ENCODE results near the gene NXF3. TPM values are rescaled to one million over a fixed set of nuclear protein-coding genes. Genes with fewer than 3 reads are reported as not detected.

The NXF3 gene
- polyA plus RNA-seq, 1 experiment = not detected

- Histone ChIP-seq H3K27me3 (ENCODE audit: control insufficient read depth, insufficient read depth, low read length) (no peaks in the 10 kb centered on the region), H3K27ac (ENCODE audit: low read depth, low read length) (no peak within 1 kb of the TSS), H3K4me3 (ENCODE audit: low read depth, low read length) (no peak within 1 kb of the TSS), H3K9me3 (ENCODE audit: control insufficient read depth, insufficient read depth, low read length) (no peaks in the 10 kb centered on the region)
- no peak for TF ChIP-seq CTCF (IDR thresholded peaks at IDR 0.05; ENCODE audit: low read depth, low read length)
- POLR2A ChIA-PET = no interaction called here
- CTCF ChIA-PET = no interaction called here
- no peak for DNase-seq (ENCODE audit: low read depth, low spot score)
These were observed 29.0 kb downstream of the NXF3 start, which contains the start of gene BEX1 for GRCh38 chrX:103063918-103064434. BEX1 (minus strand) TSS chrX:103064171; CDS start chrX:103063274, 897 bp downstream.

GRCh38 chrX:103063191-103063845, 29.6 kb downstream of the NXF3 start:
- H3K27me3 ChIP-seq (ENCODE audit: control insufficient read depth, insufficient read depth, low read length) = no peaks in the 10 kb centered on the region
- ChIA-PET POLR2A (no interaction called here), CTCF (no interaction called here)
- no peak for DNase-seq (ENCODE audit: low read depth, low spot score)
- H3K9me3 ChIP-seq (ENCODE audit: control insufficient read depth, insufficient read depth, low read length) = no peaks in the 10 kb centered on the region
- no peak for TF ChIP-seq CTCF (IDR thresholded peaks at IDR 0.05; ENCODE audit: low read depth, low read length)
- no peak overlapping the region for H3K4me3 ChIP-seq (ENCODE audit: low read depth, low read length)
- H3K27ac ChIP-seq (ENCODE audit: low read depth, low read length) = no peak overlapping the region

- POLR2A ChIA-PET = no interaction called here
- H3K4me3 ChIP-seq (ENCODE audit: low read depth, low read length) = no peak overlapping the region
- H3K9me3 ChIP-seq (ENCODE audit: control insufficient read depth, insufficient read depth, low read length) = no peaks in the 10 kb centered on the region
- no peak overlapping the region for H3K27ac ChIP-seq (ENCODE audit: low read depth, low read length)
- H3K27me3 ChIP-seq (ENCODE audit: control insufficient read depth, insufficient read depth, low read length) = no peaks in the 10 kb centered on the region
- no peak for TF ChIP-seq CTCF (IDR thresholded peaks at IDR 0.05; ENCODE audit: low read depth, low read length)
- no peak for DNase-seq (ENCODE audit: low read depth, low spot score)
- CTCF ChIA-PET = no interaction called here
These were observed 31.5 kb downstream of the NXF3 start for GRCh38 chrX:103061486-103061885.

- no peak overlapping the region for H3K27ac ChIP-seq (ENCODE audit: low read depth, low read length)
- H3K9me3 ChIP-seq (ENCODE audit: control insufficient read depth, insufficient read depth, low read length) = no peaks in the 10 kb centered on the region
- CTCF ChIA-PET = no interaction called here
- POLR2A ChIA-PET = no interaction called here
- no peak overlapping the region for H3K4me3 ChIP-seq (ENCODE audit: low read depth, low read length)
- TF ChIP-seq CTCF (IDR thresholded peaks at IDR 0.05; ENCODE audit: low read depth, low read length) = no peak
- no peak for DNase-seq (ENCODE audit: low read depth, low spot score)
- H3K27me3 ChIP-seq (ENCODE audit: control insufficient read depth, insufficient read depth, low read length) = no peaks in the 10 kb centered on the region
These were observed 36.0 kb downstream of the NXF3 start for GRCh38 chrX:103056902-103057301.

GRCh38 chrX:103052625-103053024, 40.3 kb downstream of the NXF3 start:
- Histone ChIP-seq H3K9me3 (ENCODE audit: control insufficient read depth, insufficient read depth, low read length) (no peaks in the 10 kb centered on the region), H3K27me3 (ENCODE audit: control insufficient read depth, insufficient read depth, low read length) (no peaks in the 10 kb centered on the region), H3K4me3 (ENCODE audit: low read depth, low read length) (no peak overlapping the region), H3K27ac (ENCODE audit: low read depth, low read length) (no peak overlapping the region)
- ChIA-PET CTCF (no interaction called here), POLR2A (no interaction called here)
- no peak for DNase-seq (ENCODE audit: low read depth, low spot score)
- no peak for TF ChIP-seq CTCF (IDR thresholded peaks at IDR 0.05; ENCODE audit: low read depth, low read length)

Data from AG04450 (cell line).